T-helper 1 cell treated with Interleukin-12 subunit alpha and Interleukin-12 subunit beta and Interleukin-4 antibody, amounts not matched to agents 30 ng/mL and 1 ng/mL, for 36 hours (primary cell): ENCODE data around the gene HELZ. TPM values are rescaled to one million over a fixed set of nuclear protein-coding genes. Genes with fewer than 3 reads are reported as not detected.
"Not testable (repeated sequence)": the region's sequence is repeated elsewhere in the genome, so short reads cannot be mapped to it uniquely, and the experiment has no call there.

ENCODE experiments used
- intact Hi-C: fragments of 100-400 bp; cut with micrococcal nuclease; formaldehyde crosslinking; loops from one replicate; pipeline ENCODE4 v1.15.1; 2024
- total RNA-seq: library from RNA; stranded (reverse); gene quantifications from 2 replicates; pipeline ENCODE4 v1.2.3, GENCODE V29; 2022

The HELZ gene, protein sequence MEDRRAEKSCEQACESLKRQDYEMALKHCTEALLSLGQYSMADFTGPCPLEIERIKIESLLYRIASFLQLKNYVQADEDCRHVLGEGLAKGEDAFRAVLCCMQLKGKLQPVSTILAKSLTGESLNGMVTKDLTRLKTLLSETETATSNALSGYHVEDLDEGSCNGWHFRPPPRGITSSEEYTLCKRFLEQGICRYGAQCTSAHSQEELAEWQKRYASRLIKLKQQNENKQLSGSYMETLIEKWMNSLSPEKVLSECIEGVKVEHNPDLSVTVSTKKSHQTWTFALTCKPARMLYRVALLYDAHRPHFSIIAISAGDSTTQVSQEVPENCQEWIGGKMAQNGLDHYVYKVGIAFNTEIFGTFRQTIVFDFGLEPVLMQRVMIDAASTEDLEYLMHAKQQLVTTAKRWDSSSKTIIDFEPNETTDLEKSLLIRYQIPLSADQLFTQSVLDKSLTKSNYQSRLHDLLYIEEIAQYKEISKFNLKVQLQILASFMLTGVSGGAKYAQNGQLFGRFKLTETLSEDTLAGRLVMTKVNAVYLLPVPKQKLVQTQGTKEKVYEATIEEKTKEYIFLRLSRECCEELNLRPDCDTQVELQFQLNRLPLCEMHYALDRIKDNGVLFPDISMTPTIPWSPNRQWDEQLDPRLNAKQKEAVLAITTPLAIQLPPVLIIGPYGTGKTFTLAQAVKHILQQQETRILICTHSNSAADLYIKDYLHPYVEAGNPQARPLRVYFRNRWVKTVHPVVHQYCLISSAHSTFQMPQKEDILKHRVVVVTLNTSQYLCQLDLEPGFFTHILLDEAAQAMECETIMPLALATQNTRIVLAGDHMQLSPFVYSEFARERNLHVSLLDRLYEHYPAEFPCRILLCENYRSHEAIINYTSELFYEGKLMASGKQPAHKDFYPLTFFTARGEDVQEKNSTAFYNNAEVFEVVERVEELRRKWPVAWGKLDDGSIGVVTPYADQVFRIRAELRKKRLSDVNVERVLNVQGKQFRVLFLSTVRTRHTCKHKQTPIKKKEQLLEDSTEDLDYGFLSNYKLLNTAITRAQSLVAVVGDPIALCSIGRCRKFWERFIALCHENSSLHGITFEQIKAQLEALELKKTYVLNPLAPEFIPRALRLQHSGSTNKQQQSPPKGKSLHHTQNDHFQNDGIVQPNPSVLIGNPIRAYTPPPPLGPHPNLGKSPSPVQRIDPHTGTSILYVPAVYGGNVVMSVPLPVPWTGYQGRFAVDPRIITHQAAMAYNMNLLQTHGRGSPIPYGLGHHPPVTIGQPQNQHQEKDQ (N-terminal part only)
- 85.8 and 86.9 TPM in 2 replicates for total RNA-seq

DNA sequence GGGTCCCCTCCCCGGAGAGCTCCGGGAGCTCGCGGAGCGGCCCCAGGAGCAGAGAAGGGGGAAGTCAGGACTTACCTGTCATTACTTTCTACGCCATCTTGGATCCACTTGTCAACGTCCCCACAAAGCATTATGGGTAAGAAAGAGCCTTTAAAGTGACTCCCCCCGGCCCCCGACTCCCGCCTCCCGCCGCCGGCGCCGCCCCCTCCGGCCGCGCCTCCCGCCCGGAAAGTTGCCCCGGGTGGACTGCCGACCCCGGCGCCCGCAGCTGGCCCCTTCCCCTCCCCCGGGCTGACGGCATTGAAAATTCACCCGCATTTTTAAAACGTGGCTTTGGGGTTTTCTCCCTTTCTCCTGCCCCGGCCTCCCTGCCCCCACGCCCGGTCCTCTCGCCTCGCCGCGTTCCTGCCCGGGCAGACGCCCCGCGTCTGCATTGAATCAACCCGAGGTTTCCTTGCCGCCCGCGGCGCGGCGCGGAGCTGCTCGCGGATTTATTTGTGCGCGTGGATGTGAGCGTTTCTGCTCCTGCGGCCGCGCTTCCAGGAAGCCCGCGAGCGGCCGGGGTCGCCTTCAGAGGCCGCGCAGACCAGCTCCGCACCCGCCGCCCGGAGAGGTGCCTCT lies at the start of gene HELZ:
Gene HELZ, minus strand, starts transcription at position 124 of the 621 bp plus-strand sequence. CDS start 26,392 bp downstream, outside the sequence.
- intact Hi-C loops, result loop anchor here (1.0 to 10.0 kb wide), 6 partner anchors 13 to 580 kb away; partner anchors contain the start of genes BPTF, NOL11 and PSMD12

DNA sequence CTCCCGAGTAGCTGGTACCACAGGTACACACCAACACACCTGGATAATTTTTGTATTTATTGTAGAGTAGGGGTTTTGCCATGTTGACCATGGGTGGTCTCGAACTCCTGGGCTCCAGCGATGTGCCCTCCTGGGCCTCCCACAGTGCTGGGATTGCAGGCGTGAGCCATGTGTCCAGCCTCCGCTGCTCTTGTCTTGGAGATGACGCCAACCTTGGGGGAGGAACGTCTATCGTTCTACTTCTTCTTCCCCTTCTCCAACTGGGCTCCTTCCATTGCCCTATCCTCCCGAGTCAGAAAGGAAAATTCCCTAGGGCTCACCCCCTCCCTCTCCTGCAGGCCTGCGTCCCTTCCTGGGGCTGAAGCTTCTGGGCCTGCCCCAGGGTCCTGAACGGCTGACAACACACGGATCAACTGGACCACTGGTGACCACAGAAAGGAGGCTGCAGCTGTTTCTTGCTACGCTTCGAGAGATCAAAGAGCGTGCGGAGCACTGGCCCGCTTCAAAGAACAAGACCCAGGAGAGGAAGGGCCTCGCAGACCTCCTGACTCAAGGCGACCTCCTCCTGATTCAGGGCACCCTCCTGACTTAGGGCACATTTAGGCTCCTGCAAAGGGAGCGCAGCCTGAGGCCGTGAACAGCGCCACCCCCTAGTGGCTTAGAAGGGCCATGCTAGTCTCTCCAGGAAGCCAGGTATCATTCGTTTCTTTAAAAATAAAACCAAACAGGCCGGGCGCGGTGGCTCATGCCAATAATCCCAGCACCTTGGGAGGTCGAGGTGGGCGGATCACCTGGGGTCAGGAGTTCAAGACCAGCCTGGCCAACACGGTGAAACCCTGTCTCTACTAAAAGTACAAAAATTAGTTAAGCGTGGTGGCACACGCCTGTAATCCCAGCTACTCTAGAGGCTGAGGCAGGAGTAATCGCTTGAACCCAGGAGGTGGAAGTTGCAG lies 48.5 kb upstream of the HELZ start:
- intact Hi-C loops, result loop anchor here (1.0 to 5.0 kb wide), 3 partner anchors 48 to 576 kb away; partner anchors contain the start of gene HELZ

DNA sequence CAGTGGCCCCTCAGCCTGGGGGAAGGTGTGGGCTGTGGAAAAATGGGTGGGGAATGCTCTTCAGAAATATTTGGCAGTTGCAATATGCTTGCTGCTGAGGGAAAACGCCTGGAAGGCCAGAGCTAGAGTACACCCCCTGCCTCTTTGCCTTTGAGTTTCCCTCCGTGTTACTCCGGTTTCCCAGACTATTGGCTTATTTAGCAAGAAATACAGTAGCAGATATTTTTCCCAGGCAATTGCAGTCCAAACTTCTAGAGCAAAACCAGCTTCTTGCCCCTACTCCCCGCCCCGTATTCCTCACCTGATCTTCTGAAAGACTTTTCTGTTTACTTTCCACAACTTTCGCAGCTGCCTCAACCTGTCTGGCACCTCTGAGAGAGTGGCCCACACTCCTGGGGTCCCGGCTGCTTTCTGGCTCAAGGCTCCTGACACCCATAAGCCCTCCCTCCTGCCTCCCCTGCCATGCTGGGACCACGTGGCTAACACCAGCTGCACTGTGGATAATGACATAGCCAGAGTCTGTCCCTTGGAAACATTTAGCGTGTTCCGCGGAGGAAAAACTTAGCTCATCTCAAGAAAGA lies 45.8 kb upstream of the HELZ start:
- intact Hi-C loops, result loop anchor here (5.0 kb wide), 1 partner anchor 574 kb away; no protein-coding TSS in a partner anchor

DNA sequence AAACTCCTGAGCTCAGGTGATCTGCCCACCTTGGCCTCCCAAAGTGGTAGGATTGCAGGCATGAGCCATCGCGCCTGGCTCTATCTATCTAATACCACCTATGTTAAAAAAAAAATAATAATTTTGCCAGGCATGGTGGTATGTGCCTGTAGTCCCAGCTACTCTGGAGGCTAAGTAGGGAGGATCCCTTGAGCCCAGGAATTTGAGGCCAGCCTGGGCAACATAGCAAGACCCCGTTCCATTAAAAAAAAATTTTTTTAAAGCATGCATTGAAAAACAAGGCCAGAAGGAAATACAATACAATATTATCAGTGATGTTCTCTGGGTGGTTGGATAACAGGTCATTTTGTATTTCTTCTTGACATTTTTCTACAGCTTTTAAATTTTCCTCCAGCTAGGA lies 45.2 kb upstream of the HELZ start:
- intact Hi-C loops, result loop anchor here (5.0 kb wide), 1 partner anchor 573 kb away; no protein-coding TSS in a partner anchor

DNA sequence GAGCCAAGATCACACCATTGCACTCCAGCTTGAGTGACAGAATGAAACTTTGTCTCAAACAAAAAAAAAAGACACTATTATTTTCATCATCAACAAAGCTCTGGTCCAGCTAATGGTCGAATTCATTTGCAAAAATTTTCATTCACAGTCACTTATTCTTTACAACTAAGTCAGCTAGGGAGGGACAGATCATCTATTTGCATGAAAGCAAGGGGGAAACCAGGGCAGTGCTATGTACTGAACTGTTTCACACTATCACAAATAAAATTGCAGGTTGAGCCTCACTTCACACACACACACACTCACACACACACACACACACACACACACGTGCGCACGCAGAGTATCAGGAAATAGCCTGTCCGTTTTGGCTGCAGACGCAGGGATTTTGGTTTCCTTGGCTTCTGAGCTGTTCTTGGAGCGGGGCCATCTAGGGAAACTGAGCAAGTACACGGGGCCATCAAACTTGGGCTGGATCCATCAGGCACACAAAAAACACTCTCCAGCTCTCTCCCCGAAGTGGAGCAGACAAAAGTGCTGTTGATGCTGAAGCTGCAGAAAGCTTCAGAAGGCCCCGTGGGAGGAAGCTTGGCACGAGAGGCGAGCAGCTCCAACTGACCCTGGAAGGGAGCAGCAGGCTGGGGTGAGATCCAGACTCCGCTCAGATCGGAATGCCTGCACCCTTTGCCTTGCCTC lies 44.3 kb upstream of the HELZ start:
- intact Hi-C loops, result no loop called here

DNA sequence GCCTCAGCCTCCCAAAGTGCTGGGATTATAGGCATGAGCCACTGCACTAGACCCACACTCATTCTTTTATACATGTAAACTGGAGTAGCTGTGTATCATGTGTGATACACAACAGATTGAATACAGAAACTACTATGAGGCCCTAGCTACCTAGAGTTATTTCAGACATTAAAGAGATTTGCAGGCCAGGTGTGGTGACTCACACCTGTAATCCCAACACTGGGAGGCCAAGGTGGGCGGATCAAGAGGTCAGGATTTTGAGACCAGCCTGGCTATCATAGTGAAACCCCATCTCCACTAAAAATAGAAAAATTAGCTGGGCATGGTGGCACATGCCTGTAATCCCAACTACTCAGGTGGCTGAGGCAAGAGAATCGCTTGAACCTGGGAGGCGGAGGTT lies 41.8 kb upstream of the HELZ start:
- intact Hi-C loops, result not testable (repeated sequence)

DNA sequence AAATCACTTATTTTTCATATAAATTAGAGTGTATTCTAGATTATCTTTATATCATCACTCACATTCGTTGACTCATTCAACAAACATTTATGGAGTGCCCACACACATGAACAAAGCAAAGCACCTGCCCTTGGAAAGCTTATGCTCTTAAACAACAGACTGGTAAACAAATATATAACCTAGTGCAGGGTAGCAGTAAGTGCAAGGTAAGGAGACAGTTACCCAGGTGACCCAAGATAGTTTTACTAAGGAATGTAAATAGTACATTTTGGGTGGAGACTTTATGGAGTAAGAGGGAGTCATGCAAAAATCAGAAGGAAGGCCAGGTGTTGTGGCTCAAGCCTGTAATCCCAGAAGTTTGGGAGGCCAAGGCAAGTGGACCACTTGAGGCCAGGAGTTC lies 40.4 kb upstream of the HELZ start:
- intact Hi-C loops, result no loop called here

DNA sequence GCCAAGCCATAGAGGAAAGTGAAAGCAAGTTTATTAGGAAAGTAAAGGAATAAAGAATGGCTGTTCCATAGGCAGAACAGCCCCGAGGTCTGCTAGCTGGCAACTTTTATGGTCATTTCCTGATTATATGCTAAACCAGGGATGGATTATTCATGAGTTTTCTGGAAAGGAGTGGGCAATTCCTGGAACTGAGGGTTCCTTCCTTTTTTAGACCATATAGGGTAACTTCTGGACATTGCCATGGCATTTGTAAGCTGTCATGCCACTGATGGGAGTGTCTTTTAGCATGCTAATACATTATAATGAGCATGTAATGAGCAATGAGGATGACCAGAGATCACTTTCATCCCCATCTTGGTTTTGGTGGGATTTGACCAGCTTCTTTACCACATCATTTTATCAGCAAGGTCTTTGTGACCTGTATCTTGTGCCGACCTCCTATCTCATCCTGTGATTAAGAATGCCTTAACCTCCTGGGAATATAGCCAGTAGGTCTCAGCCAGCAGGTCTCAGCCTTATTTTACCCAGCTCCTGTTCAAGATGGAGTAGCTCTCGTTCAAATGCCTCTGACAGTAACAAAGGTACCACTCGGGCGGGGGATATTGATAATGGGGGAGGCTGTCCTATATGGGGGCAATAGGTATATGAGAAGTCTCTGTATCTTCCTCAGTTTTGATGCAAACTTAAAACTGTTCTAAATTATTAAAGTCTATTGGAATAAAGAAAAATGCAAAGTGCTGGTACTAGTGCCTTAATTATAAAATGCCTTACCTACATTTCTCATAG lies 38.9 kb upstream of the HELZ start:
- intact Hi-C loops, result no loop called here

DNA sequence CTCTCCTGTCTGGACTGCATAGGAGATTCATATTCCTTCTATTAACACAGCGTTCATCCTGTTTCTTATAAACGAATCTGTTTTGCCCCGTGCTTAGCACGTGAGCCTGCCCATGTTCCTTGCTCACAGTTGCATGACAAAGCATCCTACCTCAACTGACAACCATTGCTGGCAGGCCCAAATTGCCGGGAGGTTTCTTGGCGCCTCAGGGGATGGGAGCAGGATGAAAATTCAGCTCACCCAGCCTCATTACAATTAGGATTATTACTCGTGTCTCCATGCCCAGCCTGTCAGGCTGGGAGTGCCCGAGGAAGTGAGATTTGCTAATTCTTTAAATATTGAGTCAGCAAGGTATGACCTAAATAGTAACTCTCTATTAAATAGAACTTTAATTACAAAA lies 36.7 kb upstream of the HELZ start:
- intact Hi-C loops, result no loop called here

DNA sequence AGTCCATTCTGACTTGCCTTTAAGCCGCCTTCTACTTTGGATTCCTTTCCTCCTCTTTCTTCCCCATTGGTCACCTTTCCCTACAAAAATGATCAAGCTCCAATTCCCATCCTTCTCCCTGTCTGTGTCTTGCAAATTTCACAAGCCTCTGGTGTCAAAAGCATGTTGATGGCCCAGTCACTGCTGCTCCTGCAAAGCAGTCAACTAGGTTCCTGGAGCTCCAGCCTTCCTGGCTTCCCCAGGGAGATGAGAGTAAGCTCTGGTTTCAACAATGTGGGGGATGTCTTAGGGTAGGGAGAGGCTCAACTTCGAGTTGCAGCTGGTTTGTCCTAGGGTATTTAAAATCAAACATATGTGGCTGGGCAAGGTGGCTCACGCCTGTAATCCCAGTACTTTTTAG lies 36.1 kb upstream of the HELZ start:
- intact Hi-C loops, result no loop called here

DNA sequence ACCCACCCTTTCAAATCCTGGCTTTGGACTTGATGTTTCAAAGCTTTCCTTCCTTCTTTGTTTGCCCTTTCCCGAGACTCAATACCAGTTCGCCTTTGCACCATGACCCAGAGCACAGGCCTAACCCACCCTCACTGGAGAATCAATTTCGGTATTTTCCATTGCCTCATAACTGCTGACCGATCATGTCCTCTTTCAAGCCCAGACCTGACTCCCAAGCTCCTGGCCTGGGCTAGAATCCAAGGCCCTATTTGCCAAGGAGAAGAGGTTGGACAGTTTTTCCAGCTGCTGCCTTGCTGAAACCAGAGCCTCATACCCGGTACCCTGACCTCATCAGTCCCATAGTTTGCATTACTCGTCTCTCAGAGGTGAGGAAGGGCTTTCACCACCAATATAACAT lies 35.3 kb upstream of the HELZ start:
- intact Hi-C loops, result no loop called here

DNA sequence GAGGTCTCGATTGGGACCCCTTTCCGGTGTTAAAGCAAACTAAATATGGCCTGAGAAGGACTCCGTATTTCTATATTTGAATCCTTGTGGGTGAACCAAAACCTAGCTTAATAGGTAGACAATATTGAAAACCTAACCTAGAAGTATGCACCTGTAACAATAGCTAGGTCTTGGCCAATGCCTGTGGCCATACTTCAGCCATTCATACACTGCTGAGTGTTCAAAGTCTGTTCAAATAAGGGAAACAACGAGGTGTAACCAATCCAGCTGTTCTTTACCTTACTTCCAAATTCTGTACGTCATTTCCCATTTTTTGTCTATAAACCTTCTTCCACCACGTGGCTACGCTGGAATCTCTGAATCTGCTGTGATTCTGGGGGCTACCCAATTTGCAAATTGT lies 34.1 kb upstream of the HELZ start:
- intact Hi-C loops, result no loop called here

DNA sequence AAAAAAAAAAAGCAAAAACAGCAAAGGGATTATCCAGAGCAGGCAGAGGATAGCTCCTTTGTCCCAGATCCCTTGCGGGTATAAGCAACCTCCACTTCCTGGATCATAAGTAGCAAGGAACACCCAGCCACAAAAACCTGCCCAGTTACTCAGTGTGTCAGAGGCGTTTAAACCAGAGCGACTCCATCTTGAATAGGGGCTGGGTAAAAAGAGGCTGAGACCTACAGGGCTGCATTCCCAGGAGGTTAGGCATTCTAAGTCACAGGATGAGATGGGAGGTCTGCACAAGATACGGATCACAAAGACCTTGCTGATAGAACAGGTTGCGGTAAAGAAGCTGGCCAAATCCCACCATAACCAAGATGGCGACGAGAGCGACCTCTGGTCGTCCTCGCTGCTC lies 33.4 kb upstream of the HELZ start:
- intact Hi-C loops, result no loop called here

DNA sequence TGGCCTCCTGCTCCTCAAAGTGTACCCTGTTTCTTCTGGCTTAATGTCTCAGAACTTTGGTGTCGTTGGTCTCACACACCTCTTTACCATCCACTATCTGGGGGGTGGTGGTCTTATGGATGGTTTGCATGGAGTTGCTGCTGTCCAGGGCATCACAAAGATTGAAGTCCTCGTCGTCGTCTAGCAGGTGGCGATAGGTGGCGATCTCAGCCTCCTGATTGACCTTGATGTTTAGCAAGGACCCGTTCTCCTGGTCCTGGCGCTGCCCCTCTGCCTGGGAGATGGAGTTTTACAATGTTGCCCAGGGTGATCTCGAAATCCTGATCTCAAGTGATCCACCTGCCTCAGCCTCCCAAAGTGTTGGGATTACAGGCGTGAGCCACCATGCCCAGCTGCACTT lies 31.1 kb upstream of the HELZ start:
- intact Hi-C loops, result no loop called here

DNA sequence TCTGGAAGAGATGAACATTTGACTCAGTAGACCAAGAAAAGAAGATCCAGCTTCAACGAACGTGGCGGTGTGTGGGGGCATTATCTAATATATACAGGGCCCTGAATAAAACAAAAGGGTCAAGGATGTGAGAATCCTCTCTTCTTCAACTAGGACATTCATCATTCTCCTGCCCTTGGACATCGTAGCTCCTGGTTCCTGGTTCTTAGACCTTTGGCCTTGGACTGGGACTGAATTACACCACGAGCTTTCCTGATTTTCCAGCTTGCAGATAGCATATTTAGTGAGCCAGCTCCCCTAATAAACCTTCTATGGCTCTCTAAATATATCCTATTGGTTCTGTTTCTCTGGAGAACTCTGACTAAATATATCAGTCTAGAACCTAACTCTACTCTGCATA lies 29.5 kb upstream of the HELZ start:
- intact Hi-C loops, result no loop called here

DNA sequence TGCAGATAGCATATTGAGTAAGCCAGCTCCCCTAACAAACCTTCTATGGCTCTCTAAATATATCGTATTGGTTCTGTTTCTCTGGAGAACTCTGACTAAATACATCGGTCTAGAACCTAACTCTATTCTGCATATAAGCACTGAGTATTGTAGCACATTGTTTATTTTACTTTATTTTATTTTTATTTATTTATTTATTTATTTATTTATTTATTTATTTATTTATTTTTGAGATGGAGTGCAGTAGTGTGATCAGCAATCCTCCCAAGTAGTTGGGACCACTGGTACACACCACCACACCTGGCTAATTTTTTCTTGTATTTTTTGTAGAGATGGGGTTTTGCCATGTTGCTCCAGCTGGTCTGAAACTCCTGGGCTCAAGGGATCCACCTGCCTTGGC lies 28.9 kb upstream of the HELZ start:
- intact Hi-C loops, result no loop called here

DNA sequence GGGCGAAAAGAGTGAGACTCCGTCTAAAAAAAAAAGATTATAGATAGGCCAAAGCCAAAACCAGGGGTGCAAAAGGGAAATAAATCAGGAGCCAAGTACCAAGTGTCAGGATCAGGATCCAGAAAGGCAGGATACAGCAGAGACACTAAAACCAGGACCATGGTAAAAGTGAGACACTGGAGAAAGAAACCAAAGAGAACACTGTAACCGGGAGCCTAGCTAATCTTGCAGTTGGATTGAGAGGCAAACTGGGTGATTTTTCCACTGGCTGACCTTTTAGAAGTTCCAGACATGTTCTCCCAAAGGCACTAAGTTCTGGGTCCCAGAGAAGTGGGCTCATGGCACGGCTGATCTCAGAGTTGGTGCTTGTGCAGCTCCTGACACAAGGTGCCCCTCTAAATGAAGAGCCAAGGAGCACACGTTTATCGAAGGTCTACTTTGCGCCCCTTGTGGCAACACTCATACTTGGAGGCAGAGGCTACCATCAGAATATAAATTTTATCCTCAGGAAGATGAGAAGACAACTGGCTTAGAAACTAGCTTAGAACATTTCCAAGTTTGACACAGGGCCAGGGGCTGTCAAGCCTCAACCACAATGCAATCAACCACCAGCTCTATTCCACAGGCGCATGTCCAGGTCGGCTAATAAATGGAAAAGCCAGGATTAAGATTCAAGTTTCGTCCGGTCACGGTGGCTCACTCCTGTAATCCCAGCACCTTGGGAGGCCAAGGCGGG lies 27.5 kb upstream of the HELZ start:
- intact Hi-C loops, result no loop called here
